ENCODE measurements around the gene KRT6B. TPM values are rescaled to one million over a fixed set of nuclear protein-coding genes. Genes with fewer than 3 reads are reported as not detected.
"Not testable (repeated sequence)": the region's sequence is repeated elsewhere in the genome, so short reads cannot be mapped to it uniquely, and the experiment has no call there.

KRT6B gene
- total and polyA plus RNA-seq, 2 experiments from 2014 or later, result not detected

GRCh38 chr12:52500574-52500973 lies 48.6 kb upstream of the KRT6B start:
- H3K27me3 ChIP-seq (ENCODE audit: insufficient read depth); H3K36me3 Mint-ChIP-seq (ENCODE audit: low read depth); H3K4me2 ChIP-seq; H3K36me3 ChIP-seq (ENCODE audit: insufficient read depth); H3K4me3 Mint-ChIP-seq; H3K79me2 ChIP-seq (replicated peaks; ENCODE audit: insufficient read depth); H3K27ac ChIP-seq (ENCODE audit: low read depth); DNase-seq (ENCODE audit: low spot score); H3K9me2 ChIP-seq (ENCODE audit: insufficient read depth); ATAC-seq; H3K9me3 Mint-ChIP-seq; H3K27ac Mint-ChIP-seq; H3K4me3 ChIP-seq; H4K20me1 ChIP-seq (replicated peaks; ENCODE audit: insufficient read depth); H3F3A ChIP-seq (replicated peaks; ENCODE audit: low read depth); H2AFZ ChIP-seq: not testable (repeated sequence)
- peaks cover 14% of the 10 kb centered on the region for H3K4me1 ChIP-seq (ENCODE audit: insufficient read depth)
- H3K4me1 Mint-ChIP-seq, result peaks cover 17% of the 10 kb centered on the region
- H3K27me3 Mint-ChIP-seq (ENCODE audit: insufficient read depth, low read depth, poor library complexity), result peaks cover 14% of the 10 kb centered on the region

- Histone ChIP-seq H3K27me3 (ENCODE audit: insufficient read depth) (no peaks in the 10 kb centered on the region), H2AFZ (no peak overlapping the region), H3K4me3 (no peak overlapping the region), H3K9me2 (ENCODE audit: insufficient read depth) (peaks cover 4% of the 10 kb centered on the region; the same call in 1 of the 2 replicates), H3K4me1 (ENCODE audit: insufficient read depth) (peaks cover 19% of the 10 kb centered on the region), H3K27ac (ENCODE audit: low read depth) (no peak overlapping the region), H3K4me2 (no peak overlapping the region), H3K79me2 (replicated peaks; ENCODE audit: insufficient read depth) (no peaks in the 10 kb centered on the region), H3F3A (replicated peaks; ENCODE audit: low read depth) (no peaks in the 10 kb centered on the region), H4K20me1 (replicated peaks; ENCODE audit: insufficient read depth) (no peaks in the 10 kb centered on the region), H3K36me3 (ENCODE audit: insufficient read depth) (no peaks in the 10 kb centered on the region)
- H3K27me3 Mint-ChIP-seq (ENCODE audit: insufficient read depth, low read depth, poor library complexity), result peaks cover 15% of the 10 kb centered on the region
- ATAC-seq (no peak), DNase-seq (ENCODE audit: low spot score) (no peak)
- H3K4me3 Mint-ChIP-seq, result no peak overlapping the region
- peaks cover 23% of the 10 kb centered on the region for H3K4me1 Mint-ChIP-seq
- H3K9me3 Mint-ChIP-seq, result no peaks in the 10 kb centered on the region
- H3K27ac Mint-ChIP-seq, result no peak overlapping the region
- H3K36me3 Mint-ChIP-seq (ENCODE audit: low read depth), result no peaks in the 10 kb centered on the region
- TF ChIP-seq JUNB (IDR thresholded peaks at IDR 0.05; ENCODE audit: unreplicated experiment) (no peak), ZNF114 (CRISPR knock-in tag; IDR thresholded peaks at IDR 0.05) (no peak), ETS1 (IDR thresholded peaks at IDR 0.05) (no peak), ZNF462 (CRISPR knock-in tag; IDR thresholded peaks at IDR 0.05) (no peak), POLR2AphosphoS5 (IDR thresholded peaks at IDR 0.05; ENCODE audit: low read depth) (no peak), EZH2 (IDR thresholded peaks at IDR 0.05; ENCODE audit: low read depth, unreplicated experiment) (no peak), NANOG (IDR thresholded peaks at IDR 0.05; ENCODE audit: borderline replicate concordance) (no peak), STAT1 (IDR thresholded peaks at IDR 0.05; ENCODE audit: unreplicated experiment) (no peak), CTCF (conservative IDR thresholded peaks at IDR 0.05; ENCODE audit: low read depth in 2 of 2) (no peak), ZNF331 (CRISPR knock-in tag; IDR thresholded peaks at IDR 0.05; ENCODE audit: low read depth) (no peak)
These were observed 48.0 kb upstream of the KRT6B start for GRCh38 chr12:52499806-52500560.
